ENCODE data around the gene GLTP. TPM values are rescaled to one million over a fixed set of nuclear protein-coding genes. Genes with fewer than 3 reads are reported as not detected.

The GLTP gene
- total and polyA plus RNA-seq, 3 donors from 2014 or later: 20.0 to 27.1 (median 23.1) TPM

DNA sequence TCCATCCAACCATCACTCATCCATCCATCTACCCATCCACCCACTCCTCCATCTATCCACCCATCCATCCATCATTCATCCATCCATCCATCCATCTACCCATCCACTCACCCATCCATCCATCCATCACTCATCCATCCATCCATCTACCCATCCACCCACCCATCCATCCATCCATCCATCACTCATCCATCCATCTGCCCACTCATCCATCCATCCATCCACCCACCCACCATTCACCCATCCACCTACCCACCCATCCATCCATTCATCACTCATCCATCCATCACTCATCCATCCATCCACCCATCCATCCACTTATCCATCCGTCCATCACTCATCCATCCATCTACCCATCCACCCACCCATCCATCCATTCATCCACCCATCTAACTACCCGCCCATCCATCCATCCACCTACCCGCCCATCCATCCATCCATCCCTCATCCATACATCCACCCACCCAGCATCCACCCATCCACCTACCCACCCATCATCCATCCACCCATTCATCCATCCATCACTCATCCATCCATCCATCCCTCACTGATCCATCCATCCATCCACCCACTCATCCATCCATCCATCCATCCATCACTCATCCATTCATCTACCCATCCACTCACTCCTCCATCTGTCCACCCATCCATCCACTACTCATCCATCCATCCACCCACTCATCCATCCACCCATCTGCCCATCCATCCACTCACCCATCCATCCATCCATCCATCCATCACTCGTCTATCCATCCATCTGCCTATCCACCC is 71.3 kb downstream of the GLTP start:
- no peak overlapping the region for H3K4me3 ChIP-seq
- H3K36me3 ChIP-seq (ENCODE audit: low read depth, missing control alignments): no peaks in the 10 kb centered on the region
- WGBS, 2 donors: 92 to 93% methylated on average over 4 of the region's 4 CpGs
- no peak overlapping the region for H3K27ac ChIP-seq
- intact Hi-C loops (cut with DNase I; ENCODE audit: low total_unique reads): loop anchor here (10.0 kb wide), 1 partner anchor 66 kb away; no protein-coding TSS in a partner anchor
- TF ChIP-seq POLR2A (IDR thresholded peaks at IDR 0.05) (no peak), CTCF (IDR thresholded peaks at IDR 0.05) (no peak)
- no peaks in the 10 kb centered on the region for H3K4me1 ChIP-seq
- DNase-seq: no peak
- no peaks in the 10 kb centered on the region for H3K27me3 ChIP-seq
- no peaks in the 10 kb centered on the region for H3K9me3 ChIP-seq

GRCh38 chr12:109807954-109808643 is 72.2 kb downstream of the GLTP start:
- 94 to 96% methylated on average over 10 to 12 of the region's 12 CpGs for WGBS, 2 donors
- H3K9me3 ChIP-seq: no peaks in the 10 kb centered on the region
- H3K27me3 ChIP-seq: no peaks in the 10 kb centered on the region
- intact Hi-C loops (cut with DNase I; ENCODE audit: low total_unique reads): loop anchor here (10.0 kb wide), 1 partner anchor 67 kb away; no protein-coding TSS in a partner anchor
- no peak overlapping the region for H3K27ac ChIP-seq
- no peak for DNase-seq
- no peak overlapping the region for H3K4me3 ChIP-seq
- H3K36me3 ChIP-seq (ENCODE audit: low read depth, missing control alignments): no peaks in the 10 kb centered on the region
- H3K4me1 ChIP-seq: no peaks in the 10 kb centered on the region
- no peak for TF ChIP-seq POLR2A (IDR thresholded peaks at IDR 0.05)
- no peak for TF ChIP-seq CTCF (IDR thresholded peaks at IDR 0.05)

GRCh38 chr12:109804820-109805761 is 75.2 kb downstream of the GLTP start:
- H3K36me3 ChIP-seq (ENCODE audit: low read depth, missing control alignments): no peaks in the 10 kb centered on the region
- intact Hi-C loops (cut with DNase I; ENCODE audit: low total_unique reads): loop anchor here (10.0 kb wide), 1 partner anchor 70 kb away; no protein-coding TSS in a partner anchor
- TF ChIP-seq POLR2A (IDR thresholded peaks at IDR 0.05) (no peak), CTCF (IDR thresholded peaks at IDR 0.05) (peak; percentile 85 to 98 (median 88))
- 46 to 58% methylated on average over 11 to 12 of the region's 12 CpGs for WGBS, 2 donors
- H3K4me3 ChIP-seq: no peak overlapping the region
- H3K4me1 ChIP-seq: no peaks in the 10 kb centered on the region
- H3K27me3 ChIP-seq: no peaks in the 10 kb centered on the region
- no peaks in the 10 kb centered on the region for H3K9me3 ChIP-seq
- no peak overlapping the region for H3K27ac ChIP-seq
- DNase-seq: peak; percentile 70

- Histone ChIP-seq H3K4me3 (no peak overlapping the region), H3K4me1 (no peaks in the 10 kb centered on the region), H3K9me3 (no peaks in the 10 kb centered on the region), H3K27me3 (no peaks in the 10 kb centered on the region), H3K27ac (no peak overlapping the region), H3K36me3 (ENCODE audit: low read depth, missing control alignments) (no peaks in the 10 kb centered on the region)
- 85 to 88% methylated on average over 3 of the region's 3 CpGs for WGBS, 2 donors
- DNase-seq: no peak
- intact Hi-C loops (cut with DNase I; ENCODE audit: low total_unique reads): loop anchor here (10.0 kb wide), 1 partner anchor 71 kb away; no protein-coding TSS in a partner anchor
- TF ChIP-seq CTCF (IDR thresholded peaks at IDR 0.05) (no peak), POLR2A (IDR thresholded peaks at IDR 0.05) (no peak)
Observed at GRCh38 chr12:109803678-109804077, 76.7 kb downstream of the GLTP start.
